SHP77 (cell line): ENCODE measurements around the gene GNRHR.
"Not testable (repeated sequence)": the region's sequence is repeated elsewhere in the genome, so short reads cannot be mapped to it uniquely, and the experiment has no call there.

Experiments
- DNase-seq, 2 experiments: peaks; one replicate each; lab custom pipeline; 2025; lab: John Stamatoyannopoulos, UW

The GNRHR gene

DNA sequence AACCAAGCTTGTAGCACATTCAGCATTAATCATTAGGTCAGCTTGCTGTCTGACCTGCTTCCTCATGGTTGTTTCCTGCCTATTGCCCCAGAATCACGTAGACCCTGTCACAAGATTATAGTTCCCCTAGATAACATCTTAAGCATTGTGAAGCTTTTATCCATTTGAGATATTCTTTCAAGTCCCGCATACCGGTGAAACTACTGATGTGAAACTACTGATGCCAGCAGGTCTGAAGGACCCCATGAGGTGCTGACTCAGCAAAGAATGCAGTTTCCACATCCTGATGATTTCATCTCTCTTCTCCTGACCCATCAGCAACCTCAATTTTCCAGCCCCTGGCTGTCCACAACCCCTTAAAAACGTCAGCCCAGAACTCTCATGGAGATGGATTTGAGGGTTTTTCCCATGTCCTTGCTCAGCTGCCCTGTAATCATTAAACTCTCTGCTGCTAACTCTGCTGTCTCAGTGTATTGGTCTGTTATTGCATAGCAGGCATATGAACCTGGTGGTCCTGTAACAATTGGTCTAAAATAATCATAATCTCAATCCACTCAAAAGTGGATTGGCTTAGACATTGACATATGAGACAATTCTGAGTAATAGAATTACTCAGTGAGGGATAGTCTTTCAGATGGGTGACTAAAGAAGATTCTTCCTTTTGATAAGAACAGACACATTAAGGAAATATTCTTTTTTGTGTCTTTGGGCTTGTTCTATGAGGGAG is 26.9 kb downstream of the GNRHR start:
- no peak for DNase-seq

DNA sequence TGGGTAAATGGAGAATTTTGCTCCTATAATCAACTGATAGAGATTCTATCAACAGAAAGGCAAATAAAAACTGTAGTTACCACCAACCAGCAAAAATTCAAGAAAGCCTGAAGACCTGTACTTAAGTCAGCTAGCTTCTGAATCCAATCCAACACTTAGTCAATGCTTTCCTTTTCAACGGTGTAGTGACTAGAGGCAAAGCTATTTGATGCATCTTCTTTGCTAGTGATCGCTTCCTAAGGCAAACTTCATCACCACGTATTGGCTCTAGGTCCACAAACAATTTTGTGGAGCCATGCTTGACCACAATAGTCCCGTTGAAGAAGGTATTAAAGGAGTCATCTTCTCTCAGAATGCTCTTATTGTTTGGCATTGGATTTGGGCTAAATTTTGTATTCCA is 28.2 kb downstream of the GNRHR start:
- no peak for DNase-seq

GRCh38 chr4:67725132-67725531 is 29.1 kb downstream of the GNRHR start:
- no peak for DNase-seq

DNA sequence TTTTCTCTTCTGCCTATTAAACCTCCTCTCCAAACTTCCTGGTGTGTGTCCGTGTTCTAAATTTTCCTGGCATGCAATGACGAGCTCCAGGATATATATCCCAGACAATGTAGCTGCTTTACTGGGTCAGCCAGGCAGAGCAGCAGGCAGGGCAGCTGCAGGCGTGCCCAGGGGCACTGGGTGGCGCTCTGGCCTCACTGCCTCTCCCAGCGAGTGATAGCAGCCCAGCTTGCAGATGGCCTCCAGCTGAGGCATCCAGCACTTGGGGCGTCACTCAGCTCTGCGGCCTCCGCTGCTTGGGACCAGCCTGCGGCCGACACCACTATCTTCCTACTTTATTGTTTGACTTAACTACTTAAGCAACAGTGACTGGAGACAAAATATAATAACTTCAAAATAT is 30.2 kb downstream of the GNRHR start:
- no peak for DNase-seq

- DNase-seq = no peak
These were observed 30.8 kb downstream of the GNRHR start for GRCh38 chr4:67723341-67723740.

- DNase-seq = no peak
These were observed 32.2 kb downstream of the GNRHR start for GRCh38 chr4:67721770-67722597.

- DNase-seq = no peak
These were observed 32.8 kb downstream of the GNRHR start for GRCh38 chr4:67721315-67721769.

GRCh38 chr4:67719953-67720617 is 34.1 kb downstream of the GNRHR start:
- DNase-seq = no peak

DNA sequence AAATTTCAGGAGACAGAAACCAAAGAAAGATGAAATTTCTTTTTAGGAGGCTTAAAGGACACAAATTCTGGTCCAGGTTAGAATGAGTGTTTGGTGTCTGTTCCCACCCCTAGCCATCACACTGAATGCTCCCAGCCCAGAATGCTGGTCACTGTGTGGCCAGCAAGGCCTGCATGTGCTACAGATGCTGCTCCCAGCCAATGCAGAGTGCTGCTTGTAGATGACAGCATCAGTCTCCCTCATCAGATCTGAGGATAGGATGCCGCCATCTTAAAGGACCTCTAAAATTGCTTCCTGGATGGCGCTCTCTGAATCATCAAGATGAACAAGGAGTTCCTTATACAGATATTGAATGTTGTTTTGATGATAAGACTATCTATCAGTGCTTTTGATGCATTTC is 35.3 kb downstream of the GNRHR start:
- DNase-seq = no peak

- no peak for DNase-seq
These were observed 36.6 kb downstream of the GNRHR start for GRCh38 chr4:67717586-67717985.

DNA sequence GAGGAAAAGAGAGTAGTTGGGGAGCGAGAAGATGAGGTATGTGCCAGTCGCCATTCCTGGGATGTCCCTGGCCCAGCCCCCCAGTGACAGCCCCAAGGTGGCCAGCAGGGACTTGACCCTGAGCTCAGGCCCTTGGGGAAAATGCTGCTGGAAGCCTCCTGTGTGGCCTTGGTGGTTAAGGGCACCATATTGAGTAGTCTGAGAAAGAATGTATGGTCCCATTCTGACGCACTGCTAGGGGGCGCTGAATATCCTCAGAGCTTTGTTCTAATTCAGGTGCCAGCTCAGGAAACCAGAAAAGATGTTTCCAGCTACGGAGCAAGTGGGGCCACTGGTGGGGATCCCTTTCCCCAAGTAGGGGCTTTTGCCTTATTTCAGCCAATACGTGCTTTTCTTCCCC is 39.2 kb downstream of the GNRHR start:
- DNase-seq = no peak

- DNase-seq = no peak
These were observed 40.0 kb downstream of the GNRHR start for GRCh38 chr4:67714248-67714583.

DNA sequence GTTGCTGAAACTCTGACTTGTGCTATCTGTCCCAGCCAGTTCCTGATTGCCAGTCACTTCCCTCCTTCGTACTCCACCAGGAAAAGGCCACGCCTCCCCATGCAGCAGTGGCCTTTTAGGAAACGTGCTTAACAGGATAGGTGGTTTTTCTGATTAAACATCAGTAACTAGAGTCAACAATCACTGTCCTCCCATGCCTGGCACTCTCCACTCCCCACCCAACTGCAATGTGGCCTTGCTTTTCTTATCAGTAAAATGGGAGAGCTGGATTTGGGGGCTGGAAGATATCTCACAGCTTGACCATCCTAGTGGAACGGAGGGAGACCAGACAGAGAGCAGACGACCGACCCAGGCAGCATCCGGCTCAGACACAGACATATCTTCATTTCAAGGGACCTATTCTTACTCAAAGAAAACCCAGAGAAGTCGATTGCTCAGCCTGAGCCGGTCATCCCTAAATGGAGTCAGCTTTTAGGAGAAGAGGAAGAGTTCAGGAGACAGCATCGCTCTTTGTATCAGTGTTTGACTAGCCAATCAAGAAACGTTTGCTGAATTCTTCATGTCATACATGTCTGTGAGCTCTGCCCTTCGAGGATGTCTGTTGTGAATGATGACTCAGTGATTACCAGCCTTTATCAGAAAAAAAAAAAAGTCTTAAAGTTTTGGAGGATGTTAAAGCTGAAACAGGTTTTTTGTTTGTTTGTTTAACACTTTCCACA is 40.5 kb downstream of the GNRHR start:
- DNase-seq = no peak

DNA sequence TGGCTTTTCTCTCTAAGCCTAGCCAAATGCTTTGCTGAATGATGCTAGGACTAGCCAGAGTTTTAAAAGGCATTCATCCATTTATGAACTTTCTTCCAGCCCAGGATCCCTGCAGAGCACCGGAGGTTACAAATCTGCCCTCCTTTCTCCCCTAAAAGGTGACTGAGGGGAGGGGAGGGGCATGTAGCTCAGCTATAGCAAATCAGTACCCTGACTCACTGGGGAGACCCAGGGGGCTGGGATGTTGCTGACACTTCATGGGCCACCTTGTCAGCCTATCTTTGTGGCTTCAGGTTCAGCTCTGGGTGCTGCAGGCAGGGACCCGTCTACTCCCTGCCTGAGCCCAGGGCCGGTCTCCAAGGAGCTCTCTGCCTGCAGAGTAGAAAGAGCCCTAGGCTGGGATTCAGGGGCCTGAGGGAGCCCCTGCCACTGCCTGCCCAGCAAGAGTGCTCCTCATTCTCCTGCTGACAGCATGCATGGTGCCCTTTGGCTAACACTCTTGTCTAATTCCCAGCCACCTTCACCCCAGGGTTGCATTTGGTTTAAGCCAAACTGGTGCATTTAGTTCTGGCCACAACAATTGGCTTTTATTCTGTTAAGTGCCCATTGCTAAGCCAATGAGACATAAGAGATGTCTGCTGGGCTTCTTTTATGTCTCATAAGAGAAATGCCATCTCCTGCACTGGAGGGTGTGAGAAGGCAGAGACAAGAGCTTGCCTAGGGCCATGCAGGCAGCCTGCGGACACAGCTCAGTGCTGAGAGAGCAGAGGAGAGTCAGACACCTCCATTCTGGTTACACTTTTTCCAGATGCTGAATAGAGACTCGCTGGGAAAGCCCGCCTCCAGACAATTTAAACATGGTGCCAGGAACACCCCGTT is 41.3 kb downstream of the GNRHR start:
- DNase-seq = no peak

- DNase-seq = no peak
These were observed 42.1 kb downstream of the GNRHR start for GRCh38 chr4:67712000-67712625.

GRCh38 chr4:67706682-67707081 is 47.5 kb downstream of the GNRHR start:
- DNase-seq = not testable (repeated sequence)

- no peak for DNase-seq
These were observed 49.3 kb downstream of the GNRHR start for GRCh38 chr4:67704843-67705242.

DNA sequence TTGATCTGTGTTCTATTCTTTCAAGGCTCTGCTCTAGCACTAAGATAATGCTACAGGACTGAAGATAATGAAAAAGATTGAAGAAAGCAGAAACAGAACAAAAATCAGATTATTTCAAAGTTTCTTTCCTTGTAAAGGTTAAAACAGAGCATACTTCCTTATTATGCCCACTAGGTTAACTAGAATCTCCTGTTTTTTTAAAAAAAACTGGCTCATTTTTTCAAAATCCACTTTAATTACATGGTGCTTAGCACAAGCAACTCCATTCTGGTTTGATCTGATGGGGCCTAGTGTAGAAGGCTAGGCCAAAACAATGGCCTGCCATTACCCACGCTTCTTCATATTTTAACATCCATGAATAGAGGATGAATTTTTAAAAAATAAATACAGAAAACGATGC is 52.0 kb downstream of the GNRHR start:
- DNase-seq = no peak

GRCh38 chr4:67701517-67701850 is 52.7 kb downstream of the GNRHR start:
- DNase-seq = peak; percentile 30 to 53

DNA sequence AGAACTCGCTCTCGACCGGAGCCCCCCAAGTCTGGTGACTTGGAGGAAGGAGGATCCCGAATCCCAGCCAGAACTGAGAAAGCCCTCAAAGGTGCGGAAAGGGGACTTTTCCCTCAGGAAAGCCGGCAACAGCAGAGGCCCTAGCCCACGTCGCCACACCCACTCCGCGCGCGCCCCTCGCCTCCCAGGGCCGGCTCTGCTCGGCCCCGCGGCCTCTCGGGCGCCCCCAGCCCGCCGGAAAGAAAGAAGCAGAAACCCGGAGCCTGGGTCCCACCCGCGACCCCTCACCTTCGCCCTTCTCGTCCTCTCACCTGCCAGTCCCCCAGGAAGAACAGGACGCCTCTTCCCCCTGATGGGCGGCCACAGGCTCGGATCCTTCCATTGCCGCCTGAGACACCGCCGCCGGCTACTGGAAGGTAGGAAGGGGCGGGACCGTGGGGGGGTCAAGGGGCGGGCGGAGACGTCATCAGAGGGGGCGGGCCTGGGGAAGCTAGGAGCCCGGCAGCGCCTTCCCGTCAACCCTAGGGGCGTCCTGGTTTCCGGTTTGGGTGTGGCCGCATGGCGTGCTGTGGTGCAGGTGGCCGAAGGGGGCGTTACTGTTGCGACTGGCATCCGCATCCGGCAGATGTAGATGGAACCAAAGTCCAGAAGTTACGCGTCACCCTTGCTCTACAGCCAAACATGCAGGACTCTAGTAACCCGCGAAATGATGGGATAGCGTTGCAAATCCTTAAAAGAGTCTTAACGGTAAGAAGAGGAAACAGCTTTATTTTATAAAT is 53.3 kb downstream of the GNRHR start, which contains the start of gene UBA6:
TSS of gene UBA6 (minus strand) at position 418 of the 779 bp plus-strand sequence. CDS start at position 382, 36 bp downstream.
- DNase-seq = peak; percentile 96 to 97
